ENCODE data around the gene FAM222A. TPM values are rescaled to one million over a fixed set of nuclear protein-coding genes. Genes with fewer than 3 reads are reported as not detected.

The FAM222A gene
- total and polyA plus RNA-seq, 2 experiments from 2014 or later = 0.97 TPM; not detected in 1

DNA sequence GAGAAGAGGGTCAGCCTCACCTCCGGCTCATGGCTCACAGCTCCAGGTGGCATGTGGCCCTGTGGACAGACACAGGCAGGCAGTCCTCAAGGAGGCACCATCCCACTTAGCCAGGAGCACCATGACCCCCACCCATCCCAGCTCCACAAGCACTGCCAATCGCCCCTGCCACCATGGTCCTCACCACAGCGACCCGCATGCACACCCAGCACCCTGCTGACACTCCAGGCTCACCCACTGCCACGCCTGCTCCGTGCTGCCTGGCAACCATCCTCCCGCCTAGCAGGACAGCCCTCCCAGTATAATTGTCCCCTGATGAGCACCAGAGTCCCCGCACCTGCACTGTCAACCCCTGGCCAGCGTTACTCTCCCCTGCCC, 68.7 kb downstream of the FAM222A start:
- in situ Hi-C loops (cut with MboI) = no loop called here

GRCh38 chr12:109783135-109783964, 69.7 kb downstream of the FAM222A start:
- Histone ChIP-seq H4K20me1 (ENCODE audit: insufficient read depth) (no peaks in the 10 kb centered on the region), H3K4me1 (ENCODE audit: insufficient read depth) (no peaks in the 10 kb centered on the region), H3K9me3 (ENCODE audit: low read depth) (no peaks in the 10 kb centered on the region), H3K36me3 (ENCODE audit: low read depth) (no peaks in the 10 kb centered on the region), H3K4me2 (ENCODE audit: unreplicated experiment) (no peak overlapping the region), H3K9me2 (ENCODE audit: insufficient read depth) (no peaks in the 10 kb centered on the region), H3K4me3 (no peak overlapping the region), H3F3A (ENCODE audit: insufficient read depth) (no peaks in the 10 kb centered on the region), H3K27me3 (replicated peaks; ENCODE audit: insufficient read depth) (no peaks in the 10 kb centered on the region), H3K27ac (no peak overlapping the region), H3K9ac (no peak overlapping the region), H2AFZ (no peak overlapping the region), H3K79me2 (ENCODE audit: insufficient read depth) (no peaks in the 10 kb centered on the region)
- TF ChIP-seq EZH2phosphoT487 (IDR thresholded peaks at IDR 0.05; ENCODE audit: insufficient read depth, low read depth) = no peak
- TF ChIP-seq EZH2 (IDR thresholded peaks at IDR 0.05; ENCODE audit: insufficient read depth, poor library complexity, severe bottlenecking) = no peak
- WGBS, 2 experiments (ENCODE audit: low coverage in 1 of 2, low lambda C conversion rate in 2 of 2, missing lambda C conversion rate in 2 of 2) = 80 to 81% methylated on average over 22 to 28 of the region's 28 CpGs
- in situ Hi-C loops (cut with MboI) = no loop called here
- DNase-seq = no peak

More for the DNA sequence above, 68.7 kb downstream of the FAM222A start:
- Histone ChIP-seq H3K9me2 (ENCODE audit: insufficient read depth) (no peaks in the 10 kb centered on the region), H3K27me3 (replicated peaks; ENCODE audit: insufficient read depth) (no peaks in the 10 kb centered on the region), H3K4me3 (no peak overlapping the region), H3K27ac (no peak overlapping the region), H2AFZ (no peak overlapping the region), H3K36me3 (ENCODE audit: low read depth) (no peaks in the 10 kb centered on the region), H3K4me2 (ENCODE audit: unreplicated experiment) (no peak overlapping the region), H4K20me1 (ENCODE audit: insufficient read depth) (no peaks in the 10 kb centered on the region), H3F3A (ENCODE audit: insufficient read depth) (no peaks in the 10 kb centered on the region), H3K9ac (no peak overlapping the region), H3K9me3 (ENCODE audit: low read depth) (no peaks in the 10 kb centered on the region), H3K4me1 (ENCODE audit: insufficient read depth) (no peaks in the 10 kb centered on the region), H3K79me2 (ENCODE audit: insufficient read depth) (no peaks in the 10 kb centered on the region)
- TF ChIP-seq EZH2phosphoT487 (IDR thresholded peaks at IDR 0.05; ENCODE audit: insufficient read depth, low read depth) (no peak), EZH2 (IDR thresholded peaks at IDR 0.05; ENCODE audit: insufficient read depth, poor library complexity, severe bottlenecking) (no peak)
- DNase-seq = no peak
- WGBS, 2 experiments (ENCODE audit: low coverage in 1 of 2, low lambda C conversion rate in 2 of 2, missing lambda C conversion rate in 2 of 2) = 69 to 81% methylated on average over 8 to 9 of the region's 9 CpGs

DNA sequence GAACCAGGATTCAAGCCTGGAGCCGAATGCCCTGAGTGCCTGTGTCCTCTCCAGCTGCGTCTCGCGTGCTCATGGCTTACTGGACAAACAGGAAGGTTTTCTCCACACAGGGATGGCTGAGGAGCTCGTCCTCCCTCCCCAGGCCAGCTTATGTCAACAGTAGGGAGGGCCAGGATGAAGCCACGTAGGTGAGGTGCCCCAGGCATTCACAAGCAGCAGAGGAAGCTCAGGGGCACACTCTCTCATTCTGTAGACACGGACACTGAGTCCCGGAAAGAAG, 70.3 kb downstream of the FAM222A start:
- DNase-seq = no peak
- in situ Hi-C loops (cut with MboI) = no loop called here
- no peaks in the 10 kb centered on the region for H3K27me3 ChIP-seq (replicated peaks; ENCODE audit: insufficient read depth)
- no peak overlapping the region for H3K9ac ChIP-seq
- no peaks in the 10 kb centered on the region for H3F3A ChIP-seq (ENCODE audit: insufficient read depth)
- WGBS, 2 experiments (ENCODE audit: low coverage in 1 of 2, low lambda C conversion rate in 2 of 2, missing lambda C conversion rate in 2 of 2) = 85 to 89% methylated on average over 8 of the region's 8 CpGs
- no peaks in the 10 kb centered on the region for H3K36me3 ChIP-seq (ENCODE audit: low read depth)
- no peak overlapping the region for H3K4me2 ChIP-seq (ENCODE audit: unreplicated experiment)
- no peak overlapping the region for H2AFZ ChIP-seq
- no peaks in the 10 kb centered on the region for H3K9me3 ChIP-seq (ENCODE audit: low read depth)
- TF ChIP-seq EZH2 (IDR thresholded peaks at IDR 0.05; ENCODE audit: insufficient read depth, poor library complexity, severe bottlenecking) (no peak), EZH2phosphoT487 (IDR thresholded peaks at IDR 0.05; ENCODE audit: insufficient read depth, low read depth) (no peak)
- H3K27ac ChIP-seq = no peak overlapping the region
- no peaks in the 10 kb centered on the region for H3K79me2 ChIP-seq (ENCODE audit: insufficient read depth)
- H3K9me2 ChIP-seq (ENCODE audit: insufficient read depth) = no peaks in the 10 kb centered on the region
- H3K4me3 ChIP-seq = no peak overlapping the region
- no peaks in the 10 kb centered on the region for H3K4me1 ChIP-seq (ENCODE audit: insufficient read depth)
- no peaks in the 10 kb centered on the region for H4K20me1 ChIP-seq (ENCODE audit: insufficient read depth)

GRCh38 chr12:109785854-109786253, 72.2 kb downstream of the FAM222A start:
- Histone ChIP-seq H2AFZ (no peak overlapping the region), H3K4me2 (ENCODE audit: unreplicated experiment) (no peak overlapping the region), H3K9ac (no peak overlapping the region), H4K20me1 (ENCODE audit: insufficient read depth) (no peaks in the 10 kb centered on the region), H3K9me3 (ENCODE audit: low read depth) (no peaks in the 10 kb centered on the region), H3K36me3 (ENCODE audit: low read depth) (no peaks in the 10 kb centered on the region), H3F3A (ENCODE audit: insufficient read depth) (no peaks in the 10 kb centered on the region), H3K79me2 (ENCODE audit: insufficient read depth) (no peaks in the 10 kb centered on the region), H3K9me2 (ENCODE audit: insufficient read depth) (no peaks in the 10 kb centered on the region), H3K27ac (no peak overlapping the region), H3K4me1 (ENCODE audit: insufficient read depth) (no peaks in the 10 kb centered on the region), H3K4me3 (no peak overlapping the region), H3K27me3 (replicated peaks; ENCODE audit: insufficient read depth) (no peaks in the 10 kb centered on the region)
- TF ChIP-seq EZH2phosphoT487 (IDR thresholded peaks at IDR 0.05; ENCODE audit: insufficient read depth, low read depth) (no peak), EZH2 (IDR thresholded peaks at IDR 0.05; ENCODE audit: insufficient read depth, poor library complexity, severe bottlenecking) (no peak)
- DNase-seq = no peak
- in situ Hi-C loops (cut with MboI) = no loop called here
- 78 to 89% methylated on average over 4 of the region's 4 CpGs for WGBS, 2 experiments (ENCODE audit: low coverage in 1 of 2, low lambda C conversion rate in 2 of 2, missing lambda C conversion rate in 2 of 2)

Data from GM23248 (cell line).